DOHH2 (cell line): ENCODE data around the gene SOAT2.

ENCODE experiments used
- EZH2phosphoT487 ChIP-seq: fragments of 200-600 bp; sonication (generic); IDR thresholded peaks from 2 replicates; pipeline ENCODE4 v1.6.1; 2017; ENCODE audit warnings: borderline replicate concordance, mild to moderate bottlenecking, antibody characterized with exemption, low read length, moderate library complexity, mixed read lengths
- TF ChIP-seq, protein P1 (sequence below): fragments of 200-600 bp; sonication (generic); IDR thresholded peaks from one replicate; pipeline ENCODE4 v1.5.1; 2014; ENCODE audit warnings: antibody characterized with exemption, mild to moderate bottlenecking, low read depth, low read length; ENCODE audit not compliant: poor library complexity, severe bottlenecking

DNA sequence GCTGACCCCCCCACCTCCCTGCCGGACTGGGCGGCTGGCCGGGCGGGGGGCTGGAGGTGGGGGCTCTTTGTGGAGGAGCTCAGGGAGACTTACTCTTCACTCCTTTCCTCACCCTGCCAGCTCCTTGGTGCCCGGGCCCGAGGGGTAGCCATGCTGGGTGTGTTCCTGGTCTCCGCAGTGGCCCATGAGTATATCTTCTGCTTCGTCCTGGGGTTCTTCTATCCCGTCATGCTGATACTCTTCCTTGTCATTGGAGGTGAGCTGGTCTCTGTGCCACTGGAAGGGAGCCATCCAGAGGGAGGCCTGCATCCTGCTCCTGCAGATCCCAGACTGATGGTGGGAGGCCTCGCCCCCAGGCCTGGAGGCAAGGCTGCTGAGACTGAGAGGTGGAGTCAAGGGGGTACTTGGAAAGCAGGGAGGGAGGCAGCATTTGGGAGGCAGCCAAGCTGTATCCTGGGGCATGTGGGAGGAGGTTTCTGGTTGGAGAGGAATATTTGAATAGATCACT, 19.7 kb downstream of the SOAT2 start:
- TF ChIP-seq, protein P1, sequence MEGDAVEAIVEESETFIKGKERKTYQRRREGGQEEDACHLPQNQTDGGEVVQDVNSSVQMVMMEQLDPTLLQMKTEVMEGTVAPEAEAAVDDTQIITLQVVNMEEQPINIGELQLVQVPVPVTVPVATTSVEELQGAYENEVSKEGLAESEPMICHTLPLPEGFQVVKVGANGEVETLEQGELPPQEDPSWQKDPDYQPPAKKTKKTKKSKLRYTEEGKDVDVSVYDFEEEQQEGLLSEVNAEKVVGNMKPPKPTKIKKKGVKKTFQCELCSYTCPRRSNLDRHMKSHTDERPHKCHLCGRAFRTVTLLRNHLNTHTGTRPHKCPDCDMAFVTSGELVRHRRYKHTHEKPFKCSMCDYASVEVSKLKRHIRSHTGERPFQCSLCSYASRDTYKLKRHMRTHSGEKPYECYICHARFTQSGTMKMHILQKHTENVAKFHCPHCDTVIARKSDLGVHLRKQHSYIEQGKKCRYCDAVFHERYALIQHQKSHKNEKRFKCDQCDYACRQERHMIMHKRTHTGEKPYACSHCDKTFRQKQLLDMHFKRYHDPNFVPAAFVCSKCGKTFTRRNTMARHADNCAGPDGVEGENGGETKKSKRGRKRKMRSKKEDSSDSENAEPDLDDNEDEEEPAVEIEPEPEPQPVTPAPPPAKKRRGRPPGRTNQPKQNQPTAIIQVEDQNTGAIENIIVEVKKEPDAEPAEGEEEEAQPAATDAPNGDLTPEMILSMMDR: no peak
- no peak for TF ChIP-seq EZH2phosphoT487
